Activated T-helper 1 cell treated with anti-CD3 and anti-CD28 coated beads, Interleukin-2, amount 50 U/mL, for 16 hours (primary cell): ENCODE data around the gene SPCS2.
"Not testable (repeated sequence)": the region's sequence is repeated elsewhere in the genome, so short reads cannot be mapped to it uniquely, and the experiment has no call there.

Experiments used
- DNase-seq, 2 donors: peaks; one replicate each; pipeline ENCODE4 v3.0.0-alpha.2; 2020; ENCODE audit warnings: low read depth in 1 of 2, low spot score in 1 of 2

Gene SPCS2

DNA sequence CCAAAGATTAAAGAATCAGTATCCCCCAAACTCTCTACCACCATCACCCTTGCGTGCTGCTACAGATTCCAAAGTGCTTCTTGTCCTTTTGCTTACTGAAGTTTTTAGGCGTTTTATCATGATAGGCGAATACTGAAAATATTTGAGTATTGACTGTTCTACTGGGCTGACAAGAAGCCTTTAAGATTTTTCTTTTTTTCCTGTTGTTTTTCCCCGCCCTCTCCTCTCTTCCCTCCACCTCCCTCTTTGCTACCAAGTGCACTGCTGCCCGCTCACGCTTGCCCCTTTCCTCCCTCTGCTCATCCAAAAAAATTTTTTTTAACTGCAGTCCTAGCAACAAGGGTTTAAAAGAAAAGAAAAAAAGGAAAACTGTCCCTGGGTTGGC lies 679 bp downstream of the SPCS2 start:
- no peak for DNase-seq

DNA sequence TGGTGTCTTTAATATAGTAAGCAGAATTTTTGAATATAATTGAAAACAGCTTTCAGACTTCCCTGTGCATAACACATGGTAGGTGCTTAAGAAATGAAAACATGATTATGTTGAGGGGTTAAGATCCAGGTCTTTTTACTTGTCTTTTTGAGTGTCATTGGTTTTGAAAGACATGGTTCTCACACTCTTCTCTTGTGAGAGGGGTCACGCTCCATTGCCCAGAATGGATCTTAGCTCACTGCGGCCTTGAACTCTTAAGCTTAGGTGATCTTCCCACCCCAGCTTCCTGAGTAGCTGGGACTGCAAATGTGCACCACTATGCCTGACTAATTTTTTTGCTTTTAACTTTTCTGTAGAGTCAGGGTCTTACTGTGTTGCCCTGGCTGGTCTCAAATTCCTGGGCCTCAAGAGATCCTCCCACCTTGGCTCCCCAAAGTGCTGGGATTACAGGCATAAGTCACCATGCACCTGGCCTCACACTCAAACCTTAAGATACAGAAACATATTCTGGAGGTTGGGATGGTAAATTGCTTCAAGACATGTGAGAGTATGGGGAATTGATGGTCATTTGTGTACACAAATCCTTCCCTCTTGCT lies 1.4 kb downstream of the SPCS2 start:
- DNase-seq: no peak

DNA sequence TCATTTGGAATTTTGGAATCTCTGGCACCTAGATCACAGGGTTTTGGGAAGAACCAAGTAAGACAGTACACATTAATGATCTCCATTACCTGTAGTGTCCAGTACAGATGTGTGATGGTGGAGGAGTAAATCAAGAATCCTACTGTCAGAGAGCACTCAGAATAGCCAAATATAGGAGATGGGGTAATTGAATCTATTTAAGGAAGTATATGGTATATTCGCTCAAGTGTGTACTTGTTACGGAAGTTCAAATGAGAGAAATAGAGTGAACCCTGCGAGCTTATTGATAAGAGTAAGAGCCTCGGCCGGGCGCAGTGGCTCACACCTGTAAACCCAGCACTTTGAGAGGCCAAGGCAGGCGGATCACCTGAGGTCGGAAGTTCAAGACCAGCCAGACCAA lies 2.2 kb downstream of the SPCS2 start:
- no peak for DNase-seq

DNA sequence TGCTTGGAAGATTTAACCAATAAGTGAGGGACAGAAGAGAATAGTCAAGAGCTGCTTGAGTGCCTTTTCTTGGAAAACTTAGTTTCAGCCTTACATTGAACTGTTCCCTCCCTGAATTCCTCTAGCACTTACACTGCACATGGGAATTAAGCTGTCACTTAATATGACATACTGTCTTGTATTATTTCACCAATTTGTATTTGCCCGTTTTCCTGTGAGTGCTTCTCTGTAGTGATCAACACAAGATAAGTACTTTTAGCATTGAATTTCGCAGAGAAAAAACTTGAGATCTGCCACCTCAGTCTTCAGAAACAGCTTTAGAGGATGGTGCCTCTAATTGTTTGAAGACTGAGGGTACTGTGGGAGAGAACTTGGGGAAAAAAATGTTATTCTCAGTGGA lies 3.7 kb downstream of the SPCS2 start:
- DNase-seq: no peak

DNA sequence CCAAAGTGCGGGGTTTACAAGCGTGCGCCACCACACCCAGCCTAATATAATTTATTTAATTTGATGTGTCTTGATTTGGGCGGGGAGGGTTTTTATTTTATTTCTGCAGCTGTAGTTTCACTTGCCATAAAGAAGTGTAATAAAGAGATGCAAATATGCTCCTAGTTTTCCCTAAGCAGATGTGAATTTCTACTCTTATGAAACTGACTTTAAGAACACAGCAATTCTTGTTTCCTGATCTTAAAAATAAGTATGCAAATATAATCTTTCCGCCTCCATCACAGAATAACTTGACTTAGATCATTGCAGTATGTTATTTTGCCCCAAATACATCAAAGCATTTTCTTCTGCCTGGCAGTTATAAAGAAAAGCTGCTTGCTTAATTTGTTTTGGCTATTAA lies 4.4 kb downstream of the SPCS2 start:
- no peak for DNase-seq

DNA sequence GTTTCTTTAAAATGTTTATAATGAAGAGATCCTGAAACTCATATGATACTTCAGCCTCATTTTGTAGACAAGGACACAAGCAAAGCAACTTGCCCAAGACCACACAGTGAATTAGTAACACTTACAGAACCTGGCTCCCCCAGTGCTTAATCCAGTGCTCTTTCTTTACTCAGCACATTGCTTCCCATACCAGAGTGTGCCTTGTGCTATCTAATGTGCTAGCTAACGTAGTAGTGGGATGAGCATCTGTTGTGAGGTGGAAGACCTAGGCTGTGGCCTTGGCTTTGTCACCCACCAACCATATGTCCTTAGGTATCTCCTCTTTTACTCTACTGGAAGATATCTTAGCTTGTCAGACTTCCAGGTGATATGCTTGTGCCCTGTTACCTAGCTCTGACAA lies 5.1 kb downstream of the SPCS2 start:
- no peak for DNase-seq

DNA sequence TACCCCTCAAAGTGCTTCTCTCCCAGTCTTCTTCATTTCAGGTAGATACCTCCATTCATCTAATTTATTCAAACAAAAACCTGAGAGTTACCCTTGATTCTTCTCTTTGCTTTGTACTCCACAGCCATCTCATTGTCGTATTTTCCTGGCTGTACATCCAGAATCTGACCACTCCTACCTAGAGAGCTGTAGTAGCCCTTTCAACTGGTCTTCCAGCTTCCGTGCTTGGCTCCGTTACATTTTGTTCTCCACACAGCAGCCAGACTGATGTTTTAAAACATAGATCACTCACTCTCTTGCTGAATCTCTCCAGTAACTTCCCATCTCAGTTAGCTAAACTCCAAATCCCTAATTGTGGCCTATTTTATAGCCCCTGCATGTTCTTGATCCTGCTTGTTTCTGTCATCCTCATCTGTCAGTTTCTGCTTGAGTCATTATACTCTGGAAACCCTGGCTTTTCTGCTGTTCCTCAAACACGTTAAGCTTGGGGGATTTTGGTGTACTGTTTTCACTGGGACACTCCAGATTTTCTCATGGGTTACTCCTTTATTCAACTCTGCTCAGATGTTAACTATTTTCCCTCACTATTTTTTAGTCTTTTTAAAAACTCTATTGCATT lies 7.4 kb downstream of the SPCS2 start:
- DNase-seq: no peak

DNA sequence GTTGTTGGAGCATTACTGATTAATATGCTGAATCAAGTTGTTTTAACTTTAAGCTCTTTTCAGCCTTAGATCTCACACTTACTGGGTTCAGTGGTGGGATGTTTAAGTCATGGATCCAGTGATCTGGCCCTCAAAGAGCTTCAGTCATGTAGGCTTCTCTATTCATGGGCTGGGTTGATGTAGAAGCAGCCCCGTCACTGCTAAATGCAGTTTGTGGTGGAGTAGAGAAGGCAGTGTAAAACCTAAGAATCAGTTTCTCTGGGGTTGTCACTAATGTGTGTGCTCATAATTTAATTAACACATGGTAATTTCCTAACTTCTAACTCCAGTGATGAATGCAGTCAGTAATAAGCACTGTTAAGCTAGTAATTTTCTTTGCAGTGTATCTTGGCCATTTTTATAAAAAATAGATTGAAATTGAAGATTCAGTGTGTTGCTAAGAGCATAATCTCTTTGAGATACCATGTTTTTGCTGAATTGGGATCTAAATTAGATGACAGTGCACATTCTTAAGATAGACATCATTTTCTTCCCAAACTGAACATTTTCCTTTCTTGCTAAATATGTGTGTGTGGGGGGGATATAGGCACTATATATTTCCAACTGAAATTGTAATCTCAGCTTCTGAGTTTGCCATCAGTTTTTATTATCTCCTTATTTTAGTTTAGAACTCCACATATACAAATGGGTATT lies 9.0 kb downstream of the SPCS2 start:
- DNase-seq: no peak

DNA sequence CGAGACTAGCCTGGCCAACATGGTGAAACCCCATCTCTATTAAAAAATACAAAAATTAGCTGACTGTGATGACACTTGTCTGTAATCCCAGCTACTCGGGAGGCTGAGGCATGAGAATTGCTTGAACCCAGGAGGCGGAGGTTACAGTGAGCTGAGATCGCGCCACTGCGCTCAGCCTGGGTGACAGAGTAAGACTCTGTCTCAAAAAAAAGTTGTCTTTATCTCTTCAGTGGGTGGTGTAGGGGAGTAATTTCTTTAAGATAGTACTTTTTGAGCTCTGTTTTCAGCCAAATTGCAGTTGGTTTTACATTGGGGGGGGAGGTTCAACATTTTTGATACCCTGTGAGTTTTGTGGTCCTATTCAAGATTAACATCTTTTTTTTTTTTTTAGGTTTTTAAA lies 11.1 kb downstream of the SPCS2 start:
- DNase-seq: not testable (repeated sequence)

DNA sequence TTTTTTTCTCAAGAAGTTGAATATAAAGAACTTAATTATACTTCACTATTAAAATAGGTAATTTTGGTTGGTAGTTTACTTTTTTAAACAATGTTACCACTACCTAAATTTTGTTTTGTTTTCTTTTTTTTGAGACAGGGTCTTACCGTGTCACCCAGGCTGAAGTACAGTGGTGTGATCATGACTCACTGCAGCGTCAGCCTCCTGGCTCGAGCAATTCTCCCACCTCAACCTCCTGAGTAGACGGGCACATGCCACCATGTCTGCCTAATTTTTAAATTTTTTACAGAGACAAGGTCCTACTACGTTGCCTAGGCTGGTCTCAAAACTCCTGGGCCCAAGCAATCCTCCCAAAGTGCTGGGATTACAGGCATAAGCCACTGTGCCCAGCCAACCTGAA lies 17.6 kb downstream of the SPCS2 start:
- no peak for DNase-seq

DNA sequence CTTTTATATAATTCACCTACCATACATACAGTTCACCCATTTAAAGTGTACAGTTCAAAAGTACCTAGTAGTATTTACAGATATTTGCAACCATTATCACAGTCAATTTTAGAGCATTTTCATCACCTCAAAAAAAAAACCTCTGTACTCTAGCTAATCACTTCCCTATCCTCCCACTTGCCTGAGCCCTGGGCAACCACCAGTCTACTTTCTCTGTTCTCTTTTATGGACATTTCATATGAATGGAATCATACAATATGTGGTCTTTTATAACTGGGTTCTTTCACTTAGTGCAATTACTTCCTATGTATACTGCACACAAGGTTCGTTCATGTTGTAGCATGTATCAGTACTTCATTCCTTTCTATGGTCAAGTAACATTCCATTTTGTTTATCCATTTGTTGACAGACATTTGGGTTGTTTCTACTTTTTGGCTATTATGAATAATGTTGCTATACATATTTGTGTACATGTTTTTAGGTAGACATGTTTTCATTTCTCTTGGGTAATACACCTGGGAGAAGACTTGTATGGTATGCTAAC lies 21.9 kb downstream of the SPCS2 start:
- DNase-seq: no peak

DNA sequence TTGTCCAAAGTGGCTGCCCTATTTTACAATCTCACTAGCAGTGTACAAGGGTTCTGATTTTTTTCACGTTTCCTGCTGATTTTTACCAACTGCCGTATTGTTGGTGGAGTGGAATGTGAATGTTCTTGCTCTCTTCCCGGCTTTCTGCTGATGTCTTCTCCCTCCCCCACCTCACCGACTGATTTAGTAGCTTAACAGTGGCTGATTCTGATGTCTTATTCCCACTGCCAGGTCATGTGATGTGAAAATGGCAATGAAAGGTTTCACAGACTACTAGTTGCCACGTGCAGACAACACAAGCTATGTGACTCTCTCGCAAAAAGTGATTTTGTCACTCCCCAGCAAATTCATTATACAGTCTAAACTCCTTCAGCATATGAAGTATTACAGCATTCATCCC lies 22.4 kb downstream of the SPCS2 start:
- no peak for DNase-seq

DNA sequence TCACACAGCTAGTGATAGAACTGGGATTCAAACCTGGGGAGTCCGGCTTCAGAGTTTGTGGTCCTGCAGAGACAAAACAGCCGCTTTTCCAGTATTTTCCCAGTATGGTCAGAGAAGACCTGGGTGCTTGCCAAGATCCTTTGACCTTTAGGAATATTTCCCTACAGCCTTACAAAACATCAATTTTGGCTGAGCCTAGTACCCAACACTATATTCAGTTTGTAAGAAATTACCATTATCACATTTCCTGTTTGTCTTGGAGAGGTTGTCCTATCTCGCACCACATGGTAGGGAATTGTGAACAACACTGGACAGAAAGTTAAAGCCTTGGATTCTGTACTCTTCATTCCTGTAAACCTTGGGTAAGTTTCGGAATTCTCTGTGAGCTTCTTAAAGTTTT lies 29.0 kb downstream of the SPCS2 start:
- no peak for DNase-seq

DNA sequence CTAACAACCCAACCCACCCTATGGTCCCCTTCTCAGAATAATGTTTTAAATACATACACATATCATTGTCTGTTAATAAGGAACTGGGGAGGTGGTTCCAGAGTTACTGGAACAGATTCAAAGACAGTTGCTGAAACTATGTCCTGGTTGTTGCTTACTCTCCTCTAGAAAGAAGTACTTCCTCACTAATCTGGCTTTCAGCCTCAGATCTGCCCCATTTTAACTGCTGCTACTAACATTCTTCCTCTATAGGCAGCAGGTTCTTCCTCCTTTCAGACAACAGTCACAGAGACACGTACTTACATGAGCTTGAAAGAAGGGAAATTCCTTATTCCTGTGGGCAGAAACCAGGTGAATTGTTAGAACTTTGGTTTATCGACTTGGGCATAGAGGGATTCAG lies 31.6 kb downstream of the SPCS2 start:
- no peak for DNase-seq

DNA sequence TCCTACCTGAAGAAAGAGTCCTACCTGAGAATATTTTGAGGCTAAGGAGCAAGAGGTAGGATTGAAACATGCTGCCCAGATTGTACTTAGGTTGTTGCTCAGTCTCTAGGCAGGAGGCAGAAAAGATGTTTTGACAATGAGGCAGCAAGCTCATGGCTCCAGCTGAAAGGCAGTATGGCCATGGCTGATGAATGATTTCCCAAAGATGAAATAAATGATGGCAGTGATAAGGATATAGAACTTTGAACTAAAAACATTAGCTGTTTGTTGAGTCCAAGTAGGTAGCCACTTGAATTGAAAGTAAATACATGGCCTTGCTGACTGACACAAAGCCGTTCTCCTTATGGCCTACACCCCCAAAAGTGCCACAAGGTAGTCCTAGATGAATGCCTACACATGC lies 32.8 kb downstream of the SPCS2 start:
- DNase-seq: no peak

DNA sequence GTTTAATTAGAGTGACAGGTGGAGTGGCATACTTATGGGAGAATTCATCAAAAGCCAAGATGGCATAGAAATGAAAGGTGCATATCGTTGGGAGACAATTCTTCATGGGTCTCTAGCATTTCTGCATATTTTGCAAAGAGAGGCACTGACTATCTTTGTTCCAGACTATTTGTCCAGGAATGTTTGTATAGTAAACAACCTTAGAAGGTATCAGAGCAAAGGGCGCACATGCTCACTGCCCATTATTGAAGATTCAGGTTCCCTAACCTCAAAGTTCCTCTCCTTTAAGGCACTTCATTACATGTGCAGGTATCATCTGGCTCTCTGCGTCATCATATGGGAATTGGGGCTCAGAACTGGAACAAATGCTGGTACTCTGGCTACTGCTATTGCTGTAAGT lies 35.0 kb downstream of the SPCS2 start:
- DNase-seq: no peak

DNA sequence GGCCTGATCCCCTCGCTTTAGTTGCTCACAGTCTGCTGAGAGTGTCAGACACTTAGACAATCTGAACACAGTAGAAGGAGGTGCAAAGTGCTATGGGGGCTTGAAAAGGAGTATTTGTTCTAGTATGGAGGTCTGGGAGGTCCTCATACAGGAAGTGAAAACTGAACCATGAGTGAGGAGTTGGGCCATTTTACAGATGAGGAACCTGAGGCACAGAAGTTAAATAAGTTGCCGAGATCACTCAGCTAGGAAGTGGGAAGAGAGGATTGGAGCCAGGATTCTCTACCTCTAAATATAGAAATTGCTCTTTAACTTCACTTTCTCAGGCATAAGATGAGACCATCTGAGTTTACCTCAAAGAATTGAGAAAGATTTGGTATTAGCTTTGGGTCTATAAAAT lies 35.7 kb downstream of the SPCS2 start:
- DNase-seq: no peak

DNA sequence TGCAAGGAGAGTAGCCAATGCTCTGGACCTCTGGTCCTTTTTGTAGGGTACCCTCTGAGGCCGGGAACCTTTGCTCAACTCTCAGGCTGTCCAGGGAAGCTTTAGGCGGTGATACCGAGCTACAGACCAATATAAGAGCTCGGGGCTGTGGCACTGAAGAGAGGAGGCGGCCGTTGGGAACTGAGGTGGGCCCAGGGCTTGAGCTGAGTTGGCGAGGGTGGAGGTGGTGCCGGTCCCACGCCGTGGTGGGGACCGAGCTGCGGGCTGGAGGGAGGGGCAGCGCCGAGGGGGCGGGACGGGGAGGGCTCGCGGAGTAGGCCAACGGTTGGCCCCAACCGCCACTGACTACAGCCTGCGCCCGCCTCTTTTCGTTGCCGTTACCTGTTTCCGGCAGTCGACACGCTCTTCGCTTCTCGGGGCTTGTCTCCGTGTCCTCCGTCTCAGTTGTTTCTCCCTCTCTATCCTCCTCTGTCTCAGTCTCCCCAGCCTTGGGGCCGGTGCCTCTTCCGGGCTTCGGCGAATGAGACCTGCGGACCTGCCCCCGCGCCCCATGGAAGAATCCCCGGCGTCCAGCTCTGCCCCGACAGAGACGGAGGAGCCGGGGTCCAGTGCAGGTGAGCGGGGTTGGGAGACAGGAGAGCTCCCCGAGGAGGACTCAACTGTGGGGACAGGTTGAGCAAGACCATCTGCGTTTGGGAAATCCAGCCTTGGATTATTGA lies 39.6 kb downstream of the SPCS2 start, which contains the start of gene NEU3:
Gene NEU3, plus strand, starts transcription at position 393 of the 719 bp plus-strand sequence. Its CDS starts 128 bp downstream, at position 521.
- DNase-seq: peak; percentile 69 to 72

DNA sequence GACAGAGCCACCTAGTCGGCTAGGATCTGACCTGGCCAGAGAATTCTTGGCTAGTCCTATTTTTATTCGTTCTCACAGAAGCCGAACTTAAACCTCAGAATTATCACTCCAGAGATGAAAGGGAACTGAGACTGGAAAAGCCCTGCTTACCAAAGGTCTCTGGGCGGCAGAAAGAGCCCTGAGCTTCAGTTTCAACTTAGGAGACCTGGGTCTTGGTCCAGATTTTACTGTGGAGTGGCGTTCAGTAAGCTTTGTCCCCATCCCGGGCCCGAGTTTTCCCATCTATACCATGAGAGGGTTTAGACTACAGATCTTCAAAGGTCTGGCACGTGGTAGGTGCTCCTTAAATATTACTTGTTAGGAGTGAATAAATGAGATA lies 40.2 kb downstream of the SPCS2 start:
- no peak for DNase-seq

DNA sequence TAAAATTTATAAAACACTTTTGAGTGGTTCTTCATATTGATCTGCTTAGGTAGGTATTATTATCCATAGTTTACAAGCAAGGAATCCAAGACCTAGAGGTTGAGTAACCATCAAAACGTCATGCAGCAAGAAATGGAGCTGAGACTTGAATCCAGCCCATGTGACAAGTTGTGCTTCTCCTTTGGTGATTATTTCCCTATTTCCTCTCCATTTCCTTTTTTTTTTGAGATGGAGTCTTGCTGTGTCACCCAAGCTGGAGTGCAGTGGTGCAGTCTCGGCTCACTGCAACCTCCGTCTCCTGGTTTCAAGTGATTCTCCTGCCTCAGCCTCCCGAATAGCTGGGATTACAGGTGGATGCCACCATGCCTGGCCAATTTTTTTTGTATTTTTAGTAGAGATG lies 41.1 kb downstream of the SPCS2 start:
- DNase-seq: not testable (repeated sequence)

DNA sequence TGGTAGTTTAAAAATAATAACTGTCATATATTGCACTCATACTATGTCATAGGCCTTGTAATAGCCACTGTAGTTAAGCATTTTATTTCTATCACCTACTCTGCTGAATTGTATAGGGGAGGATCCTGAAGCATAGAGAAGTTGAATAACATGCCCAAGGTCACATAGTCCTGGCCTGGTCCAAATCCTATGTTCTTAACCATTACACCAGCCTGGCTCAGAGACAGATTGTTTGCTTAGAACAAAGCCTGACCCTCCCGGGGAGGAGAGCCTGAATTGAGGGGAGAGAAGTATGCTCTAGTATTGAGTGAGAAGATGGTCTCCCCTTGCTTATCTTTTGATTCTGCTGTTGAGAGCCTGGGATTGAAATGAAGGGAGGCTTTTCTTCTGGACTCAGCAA lies 41.9 kb downstream of the SPCS2 start:
- DNase-seq: no peak

DNA sequence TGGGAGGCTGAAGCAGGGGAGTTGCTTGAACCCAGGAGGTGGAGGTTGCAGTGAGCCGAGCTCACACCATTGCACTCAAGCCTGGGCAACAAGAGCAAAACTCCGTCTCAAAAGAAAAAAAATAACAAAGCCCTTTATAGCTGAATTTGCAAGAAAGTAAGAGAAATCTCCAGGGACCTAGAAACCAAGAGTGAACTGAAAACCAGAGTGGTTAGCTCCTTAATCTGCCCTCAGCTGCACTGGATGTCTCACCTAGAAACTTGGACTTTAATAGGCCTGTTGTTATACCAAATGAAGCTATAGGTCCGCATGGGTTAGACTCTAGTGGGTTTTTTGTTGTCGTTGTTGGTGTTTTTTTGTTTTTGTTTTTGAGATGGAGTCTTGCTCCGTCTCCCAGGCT lies 43.8 kb downstream of the SPCS2 start:
- DNase-seq: no peak
